DOHH2 (cell line): ENCODE data around the gene SNX9.

Experiments used
- CTCF ChIP-seq: fragments of 200-600 bp; sonication (generic); IDR thresholded peaks from one replicate; pipeline ENCODE4 v1.5.1; 2014; ENCODE audit warnings: antibody characterized with exemption, mild to moderate bottlenecking, low read depth, low read length; ENCODE audit not compliant: poor library complexity, severe bottlenecking
- EZH2phosphoT487 ChIP-seq: fragments of 200-600 bp; sonication (generic); IDR thresholded peaks from 2 replicates; pipeline ENCODE4 v1.6.1; 2017; ENCODE audit warnings: borderline replicate concordance, mild to moderate bottlenecking, antibody characterized with exemption, low read length, moderate library complexity, mixed read lengths

GRCh38 chr6:157849288-157850017, 26.4 kb downstream of the SNX9 start:
- no peak for TF ChIP-seq CTCF
- no peak for TF ChIP-seq EZH2phosphoT487
